ENCODE results near the gene SNX22.
"Not testable (repeated sequence)": the region's sequence is repeated elsewhere in the genome, so short reads cannot be mapped to it uniquely, and the experiment has no call there.

SNX22 gene

DNA sequence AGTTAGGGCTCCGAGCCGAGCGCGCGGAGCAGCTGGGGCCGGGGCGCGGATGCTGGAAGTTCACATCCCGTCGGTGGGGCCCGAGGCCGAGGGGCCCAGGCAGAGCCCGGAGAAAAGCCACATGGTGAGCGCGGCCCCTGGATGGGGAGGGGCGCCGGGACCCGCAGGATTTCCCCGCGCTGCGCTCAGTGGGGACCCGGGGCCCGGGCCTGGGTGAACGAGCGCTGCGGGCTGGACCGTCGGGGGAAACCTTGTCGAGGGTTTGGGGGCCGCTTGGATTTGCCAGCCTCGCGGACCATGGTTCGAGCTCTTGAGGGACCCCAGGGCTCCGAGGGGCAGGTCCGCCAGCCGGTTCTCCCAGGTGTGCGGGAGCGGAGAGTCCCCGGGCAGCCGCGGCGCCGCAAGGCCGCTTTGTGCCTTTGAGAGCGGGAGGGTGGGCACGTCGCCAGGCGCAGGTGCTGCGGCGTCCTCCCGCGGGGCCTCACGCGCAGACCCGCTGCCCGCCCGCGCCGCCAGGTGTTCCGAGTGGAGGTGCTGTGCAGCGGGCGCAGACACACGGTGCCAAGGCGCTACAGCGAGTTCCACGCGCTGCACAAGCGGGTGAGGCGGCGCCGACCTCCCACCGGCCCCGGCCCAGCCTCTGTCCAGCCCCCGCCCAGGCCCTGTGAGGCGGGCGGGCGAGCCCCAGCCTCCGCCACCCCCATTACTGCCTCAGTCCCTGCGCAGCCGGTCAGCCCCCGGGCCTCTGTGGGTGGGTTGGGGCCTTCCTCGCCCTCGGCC, at the start of gene SNX22:
Gene SNX22, plus strand, starts transcription at position 5 of the 780 bp plus-strand sequence. Its CDS starts 45 bp downstream, at position 50.
- no peak for DNase-seq (ENCODE audit: low spot score)

DNA sequence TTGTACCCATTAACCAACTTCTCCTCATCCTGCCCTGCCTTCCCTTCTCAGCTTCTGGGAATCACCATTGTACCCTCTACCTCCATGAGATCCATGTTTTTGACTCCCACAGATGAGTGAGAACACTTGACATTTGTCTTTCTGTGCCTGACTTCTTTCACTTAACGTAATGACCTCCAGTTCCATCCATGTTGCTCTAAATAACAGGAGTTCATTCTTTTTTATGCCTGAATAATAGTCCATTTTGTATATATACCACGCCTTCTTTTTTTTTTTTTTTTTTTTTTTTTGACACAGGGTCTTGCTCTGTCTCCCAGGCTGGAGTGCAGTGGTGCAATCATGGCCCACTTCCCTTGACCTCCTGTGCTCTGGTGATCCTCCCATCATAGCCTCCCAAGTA, 49.0 kb upstream of the SNX22 start:
- no peak for DNase-seq (ENCODE audit: low spot score)

- no peak for DNase-seq (ENCODE audit: low spot score)
These were observed 46.3 kb upstream of the SNX22 start for GRCh38 chr15:64105113-64105704.

DNA sequence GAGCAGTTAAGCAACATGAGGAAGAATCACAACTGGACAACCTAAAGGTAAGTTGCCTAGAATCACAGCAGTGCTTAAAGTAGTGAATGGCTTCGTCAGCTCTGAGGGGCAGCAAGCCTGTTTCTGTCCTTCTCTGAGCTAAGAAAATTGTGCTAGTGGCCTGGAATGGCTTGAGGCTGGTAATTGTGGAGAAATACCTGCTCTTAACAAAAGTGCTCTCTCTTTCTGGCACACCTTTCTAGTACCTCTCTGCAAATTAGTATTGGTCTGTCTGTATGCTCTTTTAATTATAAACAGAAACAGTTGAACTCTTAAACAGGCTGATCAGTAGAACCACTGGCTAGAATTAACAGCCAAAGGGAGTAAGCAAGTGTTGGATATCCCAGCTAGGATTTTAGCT, 44.2 kb upstream of the SNX22 start:
- DNase-seq (ENCODE audit: low spot score): no peak

- DNase-seq (ENCODE audit: low spot score): not testable (repeated sequence)
These were observed 41.3 kb upstream of the SNX22 start for GRCh38 chr15:64110108-64110701.

GRCh38 chr15:64110950-64111678, 40.4 kb upstream of the SNX22 start:
- no peak for DNase-seq (ENCODE audit: low spot score)

DNA sequence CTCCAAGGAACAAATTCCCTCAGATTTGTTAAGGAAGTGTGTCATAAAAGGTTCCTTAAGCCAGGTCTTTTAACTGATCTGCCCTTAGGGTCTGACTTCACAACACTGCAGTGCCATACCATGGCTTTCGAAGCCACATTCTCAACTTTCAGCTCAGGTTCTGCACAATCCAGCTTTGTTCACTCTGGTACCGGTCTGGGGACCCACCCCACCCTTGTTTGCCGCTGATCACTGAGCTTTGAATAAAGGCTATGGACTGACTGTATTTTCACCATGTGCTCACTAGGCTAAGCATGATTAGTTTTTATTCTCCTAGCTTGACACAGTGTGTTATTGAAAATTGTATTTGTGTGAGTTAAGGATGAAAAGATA, 39.9 kb upstream of the SNX22 start:
- DNase-seq (ENCODE audit: low spot score): no peak

DNA sequence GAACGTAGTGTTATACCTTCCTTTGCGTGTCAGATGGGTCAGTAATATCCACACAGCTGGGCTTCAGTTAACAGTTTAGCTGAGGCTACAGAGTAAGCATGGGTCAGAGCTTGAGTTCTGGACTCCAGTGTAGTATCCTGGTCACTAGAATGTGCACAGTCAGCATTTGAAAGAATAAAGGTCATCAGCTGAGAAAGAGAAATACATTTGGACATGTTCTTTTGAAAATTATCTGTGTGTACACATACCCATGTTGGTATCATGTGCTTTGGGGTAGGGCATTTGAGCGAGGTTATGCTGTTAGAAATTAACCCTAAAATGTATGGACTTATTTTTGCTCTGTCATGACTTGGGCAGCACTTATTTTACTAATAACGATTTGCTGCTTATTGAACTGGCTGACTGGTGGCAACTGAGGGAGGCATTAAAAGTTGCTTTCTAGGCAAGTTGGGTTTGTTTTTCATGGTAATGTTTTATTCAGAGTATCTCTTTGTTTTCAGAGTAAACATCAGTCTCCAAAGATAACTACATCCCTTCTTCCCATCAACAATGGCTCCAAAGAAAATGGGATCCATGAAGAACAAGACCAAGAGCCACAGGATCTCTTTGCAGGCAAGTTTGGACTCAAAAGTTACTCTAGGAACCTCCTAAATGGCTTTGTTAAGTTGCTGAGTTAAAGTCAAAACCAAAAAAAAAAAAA, 39.3 kb upstream of the SNX22 start:
- DNase-seq (ENCODE audit: low spot score): no peak

DNA sequence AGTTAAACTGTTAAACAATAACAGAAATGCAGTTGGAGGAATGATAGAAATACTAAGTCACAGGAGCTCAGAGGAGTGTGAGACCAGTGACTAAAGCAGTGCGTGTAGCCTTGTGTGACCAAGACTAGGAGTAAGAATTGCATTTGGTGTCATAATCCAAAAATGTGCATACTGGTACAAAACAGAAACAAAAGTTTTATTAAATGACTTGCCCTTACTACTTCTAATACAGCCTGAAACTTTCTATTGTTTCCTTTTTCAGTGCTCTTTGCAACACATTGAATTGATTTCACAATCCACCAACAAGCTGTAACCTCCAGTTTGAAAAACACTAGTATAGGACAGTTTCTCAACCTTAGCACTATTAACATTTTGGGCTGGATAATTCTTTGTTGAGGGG, 38.6 kb upstream of the SNX22 start:
- no peak for DNase-seq (ENCODE audit: low spot score)

GRCh38 chr15:64117759-64118487, 33.6 kb upstream of the SNX22 start:
- no peak for DNase-seq (ENCODE audit: low spot score)

GRCh38 chr15:64120322-64120721, 31.2 kb upstream of the SNX22 start:
- DNase-seq (ENCODE audit: low spot score): not testable (repeated sequence)

- DNase-seq (ENCODE audit: low spot score): no peak
These were observed 29.9 kb upstream of the SNX22 start for GRCh38 chr15:64121614-64122013.

- DNase-seq (ENCODE audit: low spot score): no peak
These were observed 29.1 kb upstream of the SNX22 start for GRCh38 chr15:64122444-64122843.

GRCh38 chr15:64122936-64123351, 28.6 kb upstream of the SNX22 start:
- no peak for DNase-seq (ENCODE audit: low spot score)

DNA sequence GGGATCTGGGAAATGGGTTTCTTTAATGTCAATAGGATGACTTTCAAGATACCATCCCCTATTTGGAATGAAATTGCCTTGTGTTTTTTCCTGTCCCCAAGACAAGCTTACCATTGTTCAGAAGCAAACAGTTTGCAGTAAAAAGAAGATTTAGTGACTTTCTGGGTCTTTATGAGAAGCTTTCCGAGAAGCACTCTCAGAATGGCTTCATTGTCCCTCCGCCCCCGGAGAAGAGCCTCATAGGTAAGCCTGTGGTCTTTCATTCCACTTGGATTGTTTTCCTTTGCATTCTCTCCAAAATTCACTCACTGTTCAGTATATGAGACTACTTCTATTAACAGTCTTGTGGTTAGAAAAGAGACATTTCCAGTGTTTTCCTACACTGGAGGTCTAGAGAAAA, 25.6 kb upstream of the SNX22 start:
- no peak for DNase-seq (ENCODE audit: low spot score)

- no peak for DNase-seq (ENCODE audit: low spot score)
These were observed 23.8 kb upstream of the SNX22 start for GRCh38 chr15:64127521-64128270.

- DNase-seq (ENCODE audit: low spot score): no peak
These were observed 21.4 kb upstream of the SNX22 start for GRCh38 chr15:64130159-64130558.

GRCh38 chr15:64131547-64131946, 20.0 kb upstream of the SNX22 start:
- DNase-seq (ENCODE audit: low spot score): no peak

GRCh38 chr15:64132217-64132616, 19.3 kb upstream of the SNX22 start:
- DNase-seq (ENCODE audit: low spot score): no peak

DNA sequence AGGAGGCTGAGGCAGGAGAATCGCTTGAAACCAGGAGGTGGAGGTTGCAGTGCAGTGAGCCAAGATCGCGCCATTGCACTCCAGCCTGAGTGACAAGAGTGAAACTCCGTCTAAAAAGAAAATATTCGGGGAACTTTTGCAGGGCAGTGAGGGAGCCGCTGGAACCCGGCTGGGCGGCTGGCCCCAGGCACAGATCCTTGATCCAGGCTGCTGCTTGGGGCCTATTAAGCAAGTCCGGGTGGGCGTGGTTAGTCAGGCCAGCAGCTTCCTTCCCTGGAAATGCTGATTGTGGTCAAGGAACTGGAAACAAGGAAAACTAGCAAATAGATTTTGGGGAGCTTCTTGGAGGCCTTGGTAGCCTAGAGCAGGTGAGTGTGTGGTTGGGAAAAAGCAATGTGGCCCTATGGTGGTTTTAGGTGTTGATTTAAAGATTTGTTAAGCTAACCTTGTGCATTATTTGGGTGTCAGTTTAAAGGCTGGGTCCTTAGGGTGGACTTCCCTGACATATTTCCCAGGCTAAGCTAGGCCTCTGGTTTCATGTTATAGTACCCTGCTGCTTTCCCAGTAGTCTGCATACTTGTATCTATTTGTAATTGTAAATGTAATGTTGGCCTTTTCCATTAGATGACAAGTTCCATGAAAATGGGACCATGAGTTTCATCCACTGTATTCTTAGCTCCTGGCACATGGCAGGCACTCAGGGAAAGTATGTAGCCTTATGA, 17.7 kb upstream of the SNX22 start:
- DNase-seq (ENCODE audit: low spot score): no peak
